Measurements from ENCODE around the gene WNT16.
"Not testable (repeated sequence)": the region's sequence is repeated elsewhere in the genome, so short reads cannot be mapped to it uniquely, and the experiment has no call there.

The WNT16 gene

DNA sequence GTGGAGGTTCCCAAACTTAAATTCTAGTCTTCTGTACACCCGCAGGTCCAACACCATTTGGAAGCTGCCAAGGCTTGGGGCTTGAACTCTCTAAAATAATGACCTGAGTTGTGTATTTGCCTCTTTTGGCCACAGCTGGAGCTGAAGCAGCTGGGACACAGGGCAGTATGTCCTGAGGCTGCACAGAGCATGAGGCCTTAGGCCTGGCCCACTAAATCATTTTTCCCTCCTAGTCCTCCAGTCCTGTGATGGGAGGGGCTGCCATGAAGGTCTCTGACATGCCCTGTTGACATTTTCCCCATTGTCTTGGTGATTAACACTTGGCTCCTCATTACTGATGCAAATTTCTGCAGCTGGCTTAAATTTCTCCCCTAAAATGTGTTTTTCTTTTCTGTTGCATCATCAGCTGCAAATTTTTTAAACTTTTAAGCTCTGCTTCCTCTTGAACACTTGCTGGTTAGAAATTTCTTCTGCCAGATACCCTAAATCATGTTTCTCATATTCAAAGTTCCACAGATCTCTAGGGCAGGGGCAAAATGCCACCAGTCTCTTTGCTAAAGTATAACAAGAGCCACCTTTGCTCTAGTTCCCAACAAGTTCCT lies 43.6 kb upstream of the WNT16 start:
- DNase-seq (ENCODE audit: extremely low read depth, insufficient read length): no peak
- H3K27me3 ChIP-seq (replicated peaks; ENCODE audit: control insufficient read depth, insufficient read depth, low read length): no peaks in the 10 kb centered on the region
- no peak overlapping the region for H3K4me3 ChIP-seq (replicated peaks; ENCODE audit: low read depth, low read length)
- TF ChIP-seq, protein P1, sequence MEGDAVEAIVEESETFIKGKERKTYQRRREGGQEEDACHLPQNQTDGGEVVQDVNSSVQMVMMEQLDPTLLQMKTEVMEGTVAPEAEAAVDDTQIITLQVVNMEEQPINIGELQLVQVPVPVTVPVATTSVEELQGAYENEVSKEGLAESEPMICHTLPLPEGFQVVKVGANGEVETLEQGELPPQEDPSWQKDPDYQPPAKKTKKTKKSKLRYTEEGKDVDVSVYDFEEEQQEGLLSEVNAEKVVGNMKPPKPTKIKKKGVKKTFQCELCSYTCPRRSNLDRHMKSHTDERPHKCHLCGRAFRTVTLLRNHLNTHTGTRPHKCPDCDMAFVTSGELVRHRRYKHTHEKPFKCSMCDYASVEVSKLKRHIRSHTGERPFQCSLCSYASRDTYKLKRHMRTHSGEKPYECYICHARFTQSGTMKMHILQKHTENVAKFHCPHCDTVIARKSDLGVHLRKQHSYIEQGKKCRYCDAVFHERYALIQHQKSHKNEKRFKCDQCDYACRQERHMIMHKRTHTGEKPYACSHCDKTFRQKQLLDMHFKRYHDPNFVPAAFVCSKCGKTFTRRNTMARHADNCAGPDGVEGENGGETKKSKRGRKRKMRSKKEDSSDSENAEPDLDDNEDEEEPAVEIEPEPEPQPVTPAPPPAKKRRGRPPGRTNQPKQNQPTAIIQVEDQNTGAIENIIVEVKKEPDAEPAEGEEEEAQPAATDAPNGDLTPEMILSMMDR (IDR thresholded peaks at IDR 0.05; ENCODE audit: insufficient read depth, low read length, poor library complexity, severe bottlenecking): no peak
- H3K36me3 ChIP-seq (ENCODE audit: control insufficient read depth, insufficient read depth, low read length): no peaks in the 10 kb centered on the region

DNA sequence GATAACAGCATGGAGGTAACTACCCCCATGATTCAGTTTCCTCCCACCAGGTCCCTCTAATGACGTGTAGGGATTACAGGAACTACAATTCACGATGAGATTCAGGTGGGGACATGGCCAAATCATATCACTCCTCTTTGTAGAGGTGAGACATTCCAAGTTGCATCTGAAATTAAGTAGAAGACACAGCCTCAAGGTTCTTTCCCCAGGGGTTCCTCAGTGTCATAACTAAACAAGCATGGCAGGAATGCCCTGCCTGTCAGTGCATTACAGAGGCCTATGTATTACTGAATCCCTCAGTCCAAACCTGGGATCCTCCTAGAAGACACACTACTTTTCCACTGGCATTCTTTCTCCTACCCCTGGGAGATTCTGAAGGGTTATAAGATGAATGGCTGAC lies 42.6 kb upstream of the WNT16 start:
- Histone ChIP-seq H3K36me3 (ENCODE audit: control insufficient read depth, insufficient read depth, low read length) (no peaks in the 10 kb centered on the region), H3K4me3 (replicated peaks; ENCODE audit: low read depth, low read length) (no peak overlapping the region), H3K27me3 (replicated peaks; ENCODE audit: control insufficient read depth, insufficient read depth, low read length) (no peaks in the 10 kb centered on the region)
- TF ChIP-seq, protein P1 (IDR thresholded peaks at IDR 0.05; ENCODE audit: insufficient read depth, low read length, poor library complexity, severe bottlenecking): no peak
- no peak for DNase-seq (ENCODE audit: extremely low read depth, insufficient read length)

- TF ChIP-seq, protein P1 (IDR thresholded peaks at IDR 0.05; ENCODE audit: insufficient read depth, low read length, poor library complexity, severe bottlenecking): no peak
- no peaks in the 10 kb centered on the region for H3K36me3 ChIP-seq (ENCODE audit: control insufficient read depth, insufficient read depth, low read length)
- no peak overlapping the region for H3K4me3 ChIP-seq (replicated peaks; ENCODE audit: low read depth, low read length)
- no peak for DNase-seq (ENCODE audit: extremely low read depth, insufficient read length)
- H3K27me3 ChIP-seq (replicated peaks; ENCODE audit: control insufficient read depth, insufficient read depth, low read length): no peaks in the 10 kb centered on the region
These were observed 41.8 kb upstream of the WNT16 start for GRCh38 chr7:121286742-121287734.

DNA sequence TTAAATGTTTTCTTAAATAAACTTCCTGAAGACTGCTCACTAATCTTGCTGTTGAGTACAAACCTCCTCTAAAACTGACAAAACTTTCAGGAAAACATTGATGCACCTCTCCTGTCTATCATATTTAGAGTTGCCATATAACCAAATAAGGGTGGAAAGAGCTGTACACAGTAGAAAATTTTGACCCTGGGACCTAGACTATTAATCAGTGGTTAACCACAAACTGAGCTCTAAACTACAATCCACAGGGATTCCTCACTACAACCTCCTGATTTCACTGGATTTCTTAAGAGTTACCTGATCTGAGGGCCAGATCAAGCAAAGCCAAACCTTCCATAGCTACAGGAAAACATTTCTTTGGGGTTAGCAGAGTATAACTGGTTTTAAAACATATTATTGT lies 39.9 kb upstream of the WNT16 start:
- TF ChIP-seq, protein P1 (IDR thresholded peaks at IDR 0.05; ENCODE audit: insufficient read depth, low read length, poor library complexity, severe bottlenecking): no peak
- no peaks in the 10 kb centered on the region for H3K27me3 ChIP-seq (replicated peaks; ENCODE audit: control insufficient read depth, insufficient read depth, low read length)
- no peak for DNase-seq (ENCODE audit: extremely low read depth, insufficient read length)
- no peak overlapping the region for H3K4me3 ChIP-seq (replicated peaks; ENCODE audit: low read depth, low read length)
- H3K36me3 ChIP-seq (ENCODE audit: control insufficient read depth, insufficient read depth, low read length): no peaks in the 10 kb centered on the region

- not testable (repeated sequence) for H3K4me3 ChIP-seq (replicated peaks; ENCODE audit: low read depth, low read length); H3K27me3 ChIP-seq (replicated peaks; ENCODE audit: control insufficient read depth, insufficient read depth, low read length); H3K36me3 ChIP-seq (ENCODE audit: control insufficient read depth, insufficient read depth, low read length); DNase-seq (ENCODE audit: extremely low read depth, insufficient read length)
These were observed 38.9 kb upstream of the WNT16 start for GRCh38 chr7:121289930-121290329.

GRCh38 chr7:121294448-121294992 lies 34.3 kb upstream of the WNT16 start:
- no peaks in the 10 kb centered on the region for H3K27me3 ChIP-seq (replicated peaks; ENCODE audit: control insufficient read depth, insufficient read depth, low read length)
- H3K4me3 ChIP-seq (replicated peaks; ENCODE audit: low read depth, low read length): no peak overlapping the region
- TF ChIP-seq, protein P1 (IDR thresholded peaks at IDR 0.05; ENCODE audit: insufficient read depth, low read length, poor library complexity, severe bottlenecking): no peak
- H3K36me3 ChIP-seq (ENCODE audit: control insufficient read depth, insufficient read depth, low read length): no peaks in the 10 kb centered on the region
- DNase-seq (ENCODE audit: extremely low read depth, insufficient read length): no peak

All from GM06990 (cell line).